ENCODE data around the gene AMH.

AMH gene

DNA sequence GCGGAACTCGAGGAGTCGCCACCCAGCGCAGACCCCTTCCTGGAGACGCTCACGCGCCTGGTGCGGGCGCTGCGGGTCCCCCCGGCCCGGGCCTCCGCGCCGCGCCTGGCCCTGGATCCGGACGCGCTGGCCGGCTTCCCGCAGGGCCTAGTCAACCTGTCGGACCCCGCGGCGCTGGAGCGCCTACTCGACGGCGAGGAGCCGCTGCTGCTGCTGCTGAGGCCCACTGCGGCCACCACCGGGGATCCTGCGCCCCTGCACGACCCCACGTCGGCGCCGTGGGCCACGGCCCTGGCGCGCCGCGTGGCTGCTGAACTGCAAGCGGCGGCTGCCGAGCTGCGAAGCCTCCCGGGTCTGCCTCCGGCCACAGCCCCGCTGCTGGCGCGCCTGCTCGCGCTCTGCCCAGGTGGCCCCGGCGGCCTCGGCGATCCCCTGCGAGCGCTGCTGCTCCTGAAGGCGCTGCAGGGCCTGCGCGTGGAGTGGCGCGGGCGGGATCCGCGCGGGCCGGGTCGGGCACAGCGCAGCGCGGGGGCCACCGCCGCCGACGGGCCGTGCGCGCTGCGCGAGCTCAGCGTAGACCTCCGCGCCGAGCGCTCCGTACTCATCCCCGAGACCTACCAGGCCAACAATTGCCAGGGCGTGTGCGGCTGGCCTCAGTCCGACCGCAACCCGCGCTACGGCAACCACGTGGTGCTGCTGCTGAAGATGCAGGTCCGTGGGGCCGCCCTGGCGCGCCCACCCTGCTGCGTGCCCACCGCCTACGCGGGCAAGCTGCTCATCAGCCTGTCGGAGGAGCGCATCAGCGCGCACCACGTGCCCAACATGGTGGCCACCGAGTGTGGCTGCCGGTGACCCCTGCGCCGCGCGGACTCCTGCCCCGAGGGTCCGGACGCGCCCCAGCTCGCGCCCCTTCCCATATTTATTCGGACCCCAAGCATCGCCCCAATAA is 2.3 kb downstream of the AMH start:
- peak; percentile 73 for DNase-seq

DNA sequence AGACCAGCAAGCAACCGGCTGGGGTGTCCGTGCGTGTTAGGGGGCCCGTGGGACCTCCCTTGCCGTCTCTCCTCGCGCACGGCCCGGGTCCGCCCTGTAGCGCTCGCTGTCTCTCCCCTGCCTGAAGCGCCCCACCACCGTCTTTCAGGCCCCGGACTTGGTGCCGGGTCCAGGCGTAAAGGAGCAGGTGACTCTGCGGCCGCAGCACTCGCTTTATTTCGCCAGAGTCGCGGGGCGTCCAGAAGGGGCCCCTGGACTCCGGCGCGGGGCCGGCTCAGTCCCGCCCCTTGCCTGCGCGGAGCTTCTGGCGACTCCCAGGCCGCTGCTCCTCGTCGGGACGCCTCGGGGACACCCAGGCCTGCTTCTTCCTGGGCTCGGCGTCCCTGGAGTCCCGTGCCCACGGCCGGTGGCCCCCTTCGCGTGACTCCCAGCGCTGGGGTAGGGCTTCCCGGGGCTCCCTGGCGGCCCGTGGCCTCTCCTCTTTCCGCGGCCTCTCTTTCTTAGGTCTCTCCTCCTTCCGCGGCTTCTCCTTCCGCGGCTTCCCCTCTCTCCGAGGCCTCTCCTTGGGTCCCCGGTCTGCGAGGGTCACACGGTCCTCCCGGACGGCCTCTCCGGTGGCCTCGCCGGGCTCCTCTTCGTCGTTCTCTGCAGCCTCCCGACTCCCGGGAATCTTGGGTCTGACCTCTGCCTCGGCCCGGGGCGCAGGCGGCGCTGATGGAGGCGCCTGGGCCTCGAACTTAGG is 3.1 kb downstream of the AMH start:
- no peak for DNase-seq

DNA sequence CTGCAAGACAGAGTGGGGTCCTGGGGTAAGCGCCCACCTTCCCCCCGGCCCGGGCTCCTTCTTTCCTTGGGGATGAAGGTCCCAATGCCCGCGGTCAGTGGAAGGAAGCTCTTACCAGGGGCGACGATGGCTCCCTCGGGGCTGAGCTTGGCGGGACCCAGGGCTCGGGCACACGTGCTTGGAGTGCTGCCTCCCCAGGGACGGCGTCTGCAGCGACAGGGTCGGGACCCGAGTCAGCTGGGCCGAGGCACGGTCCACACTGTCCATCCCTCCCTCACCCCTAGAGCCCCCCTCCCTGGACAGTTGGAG is 3.6 kb downstream of the AMH start:
- DNase-seq = no peak

- peak; percentile 73 for DNase-seq
Measured at GRCh38 chr19:2253106-2254063, 4.3 kb downstream of the AMH start.

DNA sequence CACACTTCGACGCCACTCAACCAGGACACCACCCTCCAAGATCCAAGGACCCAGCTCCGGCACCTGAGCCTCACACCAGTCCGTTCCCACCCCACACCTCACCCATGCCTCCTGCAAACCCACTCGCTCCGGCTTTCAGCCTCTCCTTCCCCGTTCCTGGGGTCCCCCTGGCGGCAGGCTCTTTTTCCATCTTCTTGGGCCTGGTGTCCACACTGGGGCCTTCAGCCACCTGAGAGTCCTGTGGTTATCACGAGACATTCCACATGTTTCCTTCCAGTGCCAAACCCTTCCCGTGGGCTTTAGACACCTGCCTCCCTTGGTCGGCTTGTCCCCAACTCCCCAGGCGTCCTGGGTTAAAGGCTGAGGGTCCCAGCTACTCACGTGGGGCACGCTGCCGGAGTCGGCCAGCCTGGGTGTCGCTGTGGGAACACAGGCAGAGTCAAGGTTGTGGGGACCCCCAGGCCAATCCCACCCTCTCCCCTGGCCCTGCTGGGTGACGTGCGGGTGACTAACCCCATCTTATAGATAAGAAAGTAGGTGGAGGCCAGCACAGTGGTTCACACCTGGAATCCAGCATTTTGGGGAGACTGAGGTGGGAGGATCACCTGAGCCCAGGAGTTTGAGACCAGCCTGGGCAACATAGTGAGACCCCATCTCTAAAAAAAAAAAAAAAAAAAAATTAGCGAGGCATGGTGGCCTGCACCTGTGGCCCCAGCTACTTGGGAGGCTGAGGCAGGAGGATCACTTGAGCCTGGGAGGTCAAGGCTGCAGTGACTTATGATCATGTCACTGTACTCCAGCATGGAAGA is 5.1 kb downstream of the AMH start:
- no peak for DNase-seq

DNA sequence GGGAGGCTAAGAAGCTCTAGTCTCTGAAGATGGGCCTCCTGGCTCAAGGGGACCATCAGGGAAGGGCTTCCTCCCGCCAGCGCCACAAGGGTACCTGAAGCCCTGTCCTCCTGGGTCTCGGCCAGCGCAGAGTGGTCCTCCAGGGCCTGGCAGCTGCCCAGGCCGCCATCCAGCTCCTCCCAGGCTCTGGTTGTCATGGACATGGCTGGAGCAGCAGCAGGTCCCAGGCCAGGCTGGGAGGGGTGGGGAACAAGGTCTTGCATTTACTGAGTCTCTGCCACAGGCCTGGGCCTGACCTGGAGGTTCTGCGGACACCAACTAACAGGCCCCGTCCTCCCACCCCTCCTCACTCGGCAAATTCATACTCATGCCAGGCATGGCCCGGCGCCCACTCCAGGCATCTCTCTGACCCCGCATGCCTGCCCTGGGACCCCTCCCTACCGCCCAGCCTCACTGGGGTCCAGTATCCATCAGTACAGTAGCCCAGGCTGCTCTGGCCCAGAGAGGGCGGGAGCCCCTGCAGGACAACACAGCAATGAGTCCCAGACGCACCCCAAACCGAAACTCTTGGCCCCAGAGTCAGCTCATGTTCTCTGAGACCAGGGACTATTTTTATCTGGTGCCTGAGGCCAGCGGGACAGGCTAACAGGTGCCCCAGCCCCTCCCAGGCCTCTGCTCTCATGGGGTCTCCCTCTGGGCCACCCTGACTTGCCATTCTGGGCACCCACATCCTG is 6.2 kb downstream of the AMH start:
- no peak for DNase-seq

GRCh38 chr19:2255982-2256685 is 7.0 kb downstream of the AMH start, which contains the start of gene JSRP1:
Gene JSRP1 (minus strand): TSS chr19:2256417. CDS start chr19:2255314, 1,103 bp downstream.
- no peak for DNase-seq

DNA sequence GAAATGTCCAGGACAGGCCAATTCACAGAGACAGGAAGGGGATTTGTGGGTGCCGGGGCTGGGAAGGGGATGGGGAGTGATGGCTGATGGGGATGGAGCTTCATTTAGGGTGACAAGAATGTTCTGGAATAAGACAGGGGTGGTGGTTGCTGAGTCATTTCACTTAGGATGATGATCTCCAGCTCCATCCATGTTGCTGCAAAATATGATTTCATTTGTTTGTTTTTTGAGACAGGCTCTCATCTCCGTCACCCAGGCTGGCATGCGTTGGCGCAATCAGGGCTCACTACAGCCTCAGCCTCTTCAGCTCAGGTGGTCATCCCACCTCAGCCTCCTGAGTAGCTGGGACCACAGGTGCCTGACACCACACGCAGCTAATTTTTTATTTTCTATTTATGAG is 10.2 kb downstream of the AMH start:
- DNase-seq = no peak

DNA sequence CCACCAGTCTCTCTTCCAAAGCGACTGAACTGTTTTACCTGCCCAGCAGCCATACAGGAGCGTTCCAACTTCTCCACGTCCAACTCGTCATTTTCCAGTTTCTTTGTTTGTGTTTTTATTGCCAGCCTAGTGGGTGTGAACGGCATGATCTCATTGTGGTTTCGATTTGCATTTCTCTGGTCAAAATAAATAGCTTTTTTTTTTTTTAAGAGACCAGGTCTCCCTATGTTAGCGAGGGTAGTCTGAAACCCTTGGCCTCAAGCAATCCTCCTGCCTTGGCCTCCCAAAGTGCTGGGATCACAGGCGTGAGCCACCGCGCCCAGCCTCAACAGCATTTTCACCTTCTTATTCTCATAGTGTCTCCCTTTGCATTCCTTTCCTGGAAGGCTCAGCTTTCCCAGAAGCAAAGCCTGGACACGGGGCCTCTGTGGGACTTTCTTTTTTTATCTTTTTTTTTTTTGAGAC is 11.2 kb downstream of the AMH start:
- no peak for DNase-seq

- peak; percentile 83 for DNase-seq
Measured at GRCh38 chr19:2261438-2262172, 12.5 kb downstream of the AMH start.

DNA sequence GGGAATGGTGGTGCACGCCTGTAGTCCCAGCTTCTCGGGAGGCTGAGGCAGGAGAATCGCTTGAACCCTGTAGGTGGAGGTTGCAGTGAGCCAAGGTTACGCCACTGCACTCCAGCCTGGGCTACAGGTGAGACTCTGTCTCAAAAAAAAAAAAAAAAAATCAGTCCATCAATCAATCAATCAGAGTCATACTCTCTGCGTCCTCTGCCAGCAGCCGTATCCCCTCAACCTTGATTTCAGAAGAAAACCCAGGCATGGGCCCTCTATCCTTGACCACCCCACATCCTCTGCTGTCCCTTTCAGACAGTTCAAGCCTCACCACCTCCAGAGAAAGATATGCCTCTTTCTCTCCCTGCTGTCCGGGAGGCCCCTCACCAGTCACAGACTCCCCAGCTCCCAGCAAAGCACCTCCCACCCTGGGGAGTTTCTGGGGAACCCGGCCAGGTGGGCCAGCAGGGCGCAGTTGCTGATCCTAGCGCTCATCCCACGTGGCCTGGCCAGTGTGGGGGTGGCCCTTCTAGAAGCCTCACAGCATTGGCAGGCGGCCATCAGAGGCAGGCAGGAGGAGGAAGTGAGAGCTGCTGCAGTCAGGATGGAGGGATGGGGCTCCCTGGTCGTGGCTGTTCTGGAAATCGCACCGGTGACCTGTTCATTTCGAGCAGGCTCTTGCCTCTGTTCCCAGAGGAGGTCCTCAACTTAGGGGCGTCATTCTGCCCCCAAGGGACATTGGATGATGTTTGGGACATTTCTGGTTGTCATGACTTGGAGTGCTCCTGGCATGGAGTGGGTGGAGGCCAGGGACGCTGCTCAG is 17.3 kb downstream of the AMH start:
- peak; percentile 65 for DNase-seq

- DNase-seq = no peak
Measured at GRCh38 chr19:2268480-2268830, 19.3 kb downstream of the AMH start.

GRCh38 chr19:2268861-2269243 is 19.7 kb downstream of the AMH start:
- DNase-seq = no peak

DNA sequence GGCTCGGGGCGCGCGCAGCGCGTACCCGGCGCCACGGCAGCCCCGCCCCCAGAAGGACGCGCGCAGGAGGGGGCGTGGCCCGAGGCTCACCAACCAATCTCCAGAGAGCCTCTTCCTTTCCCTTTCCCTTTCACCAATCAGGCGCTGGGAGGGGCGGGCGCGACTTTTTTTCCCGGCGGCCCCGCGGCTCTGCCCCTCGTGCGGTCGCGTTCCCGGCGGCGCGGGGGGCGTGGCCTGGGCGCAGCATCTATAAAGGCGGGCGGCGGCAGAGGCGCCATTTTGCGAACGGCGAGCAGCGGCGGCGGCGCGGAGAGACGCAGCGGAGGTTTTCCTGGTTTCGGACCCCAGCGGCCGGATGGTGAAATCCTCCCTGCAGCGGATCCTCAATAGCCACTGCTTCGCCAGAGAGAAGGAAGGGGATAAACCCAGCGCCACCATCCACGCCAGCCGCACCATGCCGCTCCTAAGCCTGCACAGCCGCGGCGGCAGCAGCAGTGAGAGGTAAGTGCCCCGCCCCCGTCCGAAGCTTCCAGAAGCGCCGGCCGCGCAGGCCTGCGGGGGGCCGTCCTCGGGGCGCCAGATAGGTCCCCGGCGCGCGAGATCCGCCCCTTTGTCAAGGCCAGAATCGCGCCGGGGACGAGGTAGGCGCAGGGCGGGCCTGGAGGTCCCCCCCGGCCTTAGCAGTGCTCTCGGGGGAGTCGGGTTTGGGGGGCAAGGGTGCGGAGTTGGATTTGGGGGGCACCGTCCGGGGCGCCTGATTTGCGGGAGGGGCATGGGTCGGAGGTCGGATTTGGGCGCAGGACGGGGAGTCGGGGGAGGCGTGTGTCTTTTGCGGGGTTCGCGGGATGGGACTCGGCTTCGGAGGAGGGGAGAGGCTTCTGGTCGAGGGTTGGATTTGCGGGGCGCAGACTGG is 20.4 kb downstream of the AMH start:
- DNase-seq = peak; percentile 100

DNA sequence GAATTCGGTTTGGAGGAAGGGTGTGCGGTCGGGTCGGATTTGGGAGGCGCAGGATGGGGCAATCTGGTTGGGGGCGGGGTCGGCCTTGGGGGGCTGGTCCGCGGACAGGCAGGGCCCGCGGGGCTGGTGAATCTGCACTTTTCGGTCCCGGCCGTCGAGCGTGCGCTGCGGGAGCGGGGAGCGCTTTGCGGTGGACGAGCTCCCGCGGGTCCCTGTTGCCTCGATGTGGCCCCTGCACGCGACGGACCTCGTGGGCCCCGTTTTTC is 21.0 kb downstream of the AMH start:
- peak; percentile 72 for DNase-seq

DNA sequence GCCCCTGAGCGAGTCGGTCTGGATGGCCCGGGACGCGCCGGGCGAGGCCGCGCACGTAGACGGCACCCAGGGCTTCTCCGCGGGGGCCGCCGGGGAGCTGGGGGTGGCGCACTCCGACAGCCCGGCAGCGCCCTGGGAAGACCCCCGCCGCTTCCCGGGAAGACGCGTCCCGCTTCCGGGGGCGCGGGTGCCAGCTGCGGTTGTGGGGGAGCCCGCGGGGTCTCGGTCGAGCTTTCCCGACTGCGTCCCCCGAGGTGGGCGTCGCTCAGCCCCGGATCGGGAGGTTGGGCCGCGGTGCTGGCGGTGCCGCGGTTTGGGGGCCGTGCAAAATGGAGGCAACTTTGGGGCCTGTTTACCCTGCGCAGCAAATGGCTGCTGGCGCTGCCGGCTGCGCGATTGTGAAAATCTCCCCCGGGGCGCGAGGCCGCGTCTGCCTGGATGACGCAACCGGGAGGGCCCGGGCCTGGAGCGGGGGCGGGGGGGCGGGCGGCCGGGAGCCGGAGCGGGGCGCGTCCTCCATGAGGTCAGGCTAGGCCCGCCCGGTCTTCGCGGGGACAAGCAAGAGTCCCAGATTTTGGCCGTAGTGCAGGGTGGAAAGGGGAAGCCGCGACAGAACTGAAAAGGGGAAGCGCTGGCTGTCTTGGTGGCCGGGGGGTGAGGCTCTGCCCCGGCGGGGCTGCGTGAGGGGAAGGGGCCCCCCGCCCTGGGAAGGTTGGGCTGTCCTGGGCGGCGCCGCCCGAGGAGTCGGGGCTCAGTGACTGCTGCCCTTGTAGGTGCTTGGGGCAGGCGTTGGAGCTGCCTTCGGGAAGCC is 21.5 kb downstream of the AMH start:
- peak; percentile 87 for DNase-seq
